Skeletal muscle tissue (tissue), 4 donors: ENCODE data around the gene TMEM233. TPM values are rescaled to one million over a fixed set of nuclear protein-coding genes. Genes with fewer than 3 reads are reported as not detected.
"Not testable (repeated sequence)": the region's sequence is repeated elsewhere in the genome, so short reads cannot be mapped to it uniquely, and the experiment has no call there.

Experiments
- H3K27ac ChIP-seq: one replicate; pipeline ENCODE4 v1.7.0; 2013; ENCODE audit warnings: mild to moderate bottlenecking, low read depth, low read length, inconsistent platforms
- H3K27me3 ChIP-seq, 3 donors: one replicate each; pipeline ENCODE4 v1.7.0; 2013; ENCODE audit warnings: low read length in 3 of 3; ENCODE audit not compliant: control insufficient read depth in 3 of 3, insufficient read depth in 3 of 3
- H3K36me3 ChIP-seq, 3 donors: one replicate each; pipeline ENCODE4 v1.7.0; 2013; ENCODE audit warnings: low read length in 3 of 3; ENCODE audit not compliant: control insufficient read depth in 3 of 3, insufficient read depth in 3 of 3
- H3K4me1 ChIP-seq, 3 donors: one replicate each; pipeline ENCODE4 v1.7.0; 2013; ENCODE audit warnings: low read length in 3 of 3, mild to moderate bottlenecking in 3 of 3; ENCODE audit not compliant: control insufficient read depth in 3 of 3, insufficient read depth in 3 of 3
- H3K4me3 ChIP-seq, 3 donors: one replicate each; pipeline ENCODE4 v1.7.0; 2013; ENCODE audit warnings: low read length in 3 of 3
- H3K9ac ChIP-seq, 3 donors: one replicate each; pipeline ENCODE4 v1.7.0; 2013; ENCODE audit warnings: low read length in 3 of 3, mild to moderate bottlenecking in 3 of 3, moderate library complexity in 2 of 3, low read depth in 1 of 3
- H3K9me3 ChIP-seq, 3 donors: one replicate each; pipeline ENCODE4 v1.7.0; 2013; ENCODE audit warnings: low read length in 3 of 3; ENCODE audit not compliant: control insufficient read depth in 3 of 3
- total RNA-seq: library from RNA; depleted of rRNA; stranded (reverse); fragments of >200 nt; gene quantifications from one replicate; pipeline ENCODE4 v1.2.3, GENCODE V29; 2014
- donor health status: Osteomylitis.

Gene TMEM233
- total RNA-seq, 1 donor from 2014 or later: 1.0 TPM

DNA sequence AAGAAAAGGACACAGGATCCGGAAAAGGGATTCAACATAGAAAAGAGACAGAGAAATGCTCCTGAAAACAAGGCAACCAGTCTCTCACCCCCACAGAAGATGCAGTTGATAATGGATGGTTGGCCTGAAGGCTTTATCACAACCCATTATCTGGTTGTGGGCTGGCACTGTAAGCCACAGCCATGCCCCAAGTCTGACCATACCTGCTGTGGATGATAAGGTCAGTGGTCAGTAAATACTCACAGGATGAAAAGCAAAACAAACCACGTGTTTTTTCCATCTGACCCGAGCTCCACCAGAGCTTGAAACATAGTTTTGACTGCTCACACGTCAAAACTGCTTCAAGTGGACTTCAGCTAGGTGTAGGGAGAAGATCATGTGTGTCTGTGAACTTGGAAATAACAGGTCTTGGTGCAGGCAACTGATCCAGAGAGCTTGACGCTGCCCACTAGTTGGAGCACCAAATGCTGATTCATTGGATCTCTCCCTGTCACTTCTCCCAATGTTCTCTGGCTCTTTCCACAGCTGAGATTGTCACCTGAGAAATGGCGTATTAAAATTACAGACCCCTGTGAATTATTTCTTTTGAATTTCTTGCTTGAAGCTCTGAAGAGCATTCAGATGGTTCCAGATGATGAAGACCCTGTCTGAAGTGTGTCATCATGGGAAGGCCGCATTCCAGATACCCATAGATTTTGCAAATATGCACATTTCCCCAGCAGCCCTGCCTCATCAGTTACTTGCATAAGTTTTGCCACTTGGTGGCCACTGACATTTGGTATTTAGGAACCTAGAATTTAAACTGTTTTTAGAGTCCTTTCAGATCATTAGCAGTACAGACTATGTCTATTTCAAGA lies 8.5 kb downstream of the TMEM233 start:
- Histone ChIP-seq H3K4me3 (peak overlapping the region in 1 of 3 donors; percentile 17), H3K9ac (peak overlapping the region in 1 of 3 donors; percentile 38), H3K27ac (peak overlapping the region; percentile 43), H3K27me3 (no peaks in the 10 kb centered on the region), H3K4me1 (peaks cover 21 to 44% (median 29%) of the 10 kb centered on the region in 3 donors), H3K36me3 (peaks cover 0 to 4% (median 0%) of the 10 kb centered on the region in 3 donors), H3K9me3 (no peaks in the 10 kb centered on the region)

DNA sequence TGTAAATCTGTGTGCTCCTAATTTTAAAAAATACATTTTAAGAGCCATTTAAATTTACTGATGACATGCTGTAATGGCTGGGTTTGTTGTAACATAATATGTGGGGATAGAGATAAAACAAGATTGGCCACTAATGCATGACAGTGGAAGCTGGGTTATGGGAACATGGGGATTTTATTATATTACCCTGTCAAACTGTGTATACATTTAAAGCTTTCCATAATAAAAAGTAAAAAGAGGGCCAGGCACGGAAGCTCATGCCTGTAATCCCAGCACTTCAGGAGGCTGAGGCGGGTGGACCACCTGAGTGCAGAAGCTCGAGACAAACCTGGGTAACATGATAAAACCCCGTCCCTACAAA lies 9.1 kb downstream of the TMEM233 start:
- Histone ChIP-seq H3K36me3 (peaks cover 0 to 3% (median 0%) of the 10 kb centered on the region in 3 donors), H3K9me3 (no peaks in the 10 kb centered on the region), H3K4me3 (no peak overlapping the region), H3K27ac (peak overlapping the region; percentile 43), H3K4me1 (peaks cover 19 to 38% (median 25%) of the 10 kb centered on the region in 3 donors), H3K9ac (peak overlapping the region in 1 of 3 donors; percentile 38), H3K27me3 (no peaks in the 10 kb centered on the region)

DNA sequence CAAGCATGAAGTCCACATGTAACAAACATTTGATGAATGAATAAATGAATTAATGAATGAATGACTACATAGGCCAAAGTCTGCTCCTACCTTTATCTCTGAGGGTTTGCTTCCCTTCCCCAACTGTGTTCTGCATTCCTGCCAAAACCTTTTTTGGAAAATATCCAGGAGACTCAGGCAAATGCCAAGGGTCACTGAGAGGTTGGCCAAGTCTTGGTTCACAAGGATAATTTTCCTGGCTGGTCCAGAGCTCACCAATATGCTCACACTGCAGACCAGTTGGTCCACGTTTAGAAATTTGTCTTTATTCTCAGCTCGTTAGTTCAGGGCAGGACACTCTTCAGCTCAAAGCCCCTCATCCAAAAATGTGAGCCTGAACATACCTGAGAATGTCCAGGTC lies 10.2 kb downstream of the TMEM233 start:
- Histone ChIP-seq H3K4me3 (no peak overlapping the region), H3K36me3 (no peaks in the 10 kb centered on the region), H3K9me3 (no peaks in the 10 kb centered on the region), H3K4me1 (peaks cover 19 to 30% (median 25%) of the 10 kb centered on the region in 3 donors), H3K27me3 (no peaks in the 10 kb centered on the region), H3K9ac (no peak overlapping the region), H3K27ac (no peak overlapping the region)

DNA sequence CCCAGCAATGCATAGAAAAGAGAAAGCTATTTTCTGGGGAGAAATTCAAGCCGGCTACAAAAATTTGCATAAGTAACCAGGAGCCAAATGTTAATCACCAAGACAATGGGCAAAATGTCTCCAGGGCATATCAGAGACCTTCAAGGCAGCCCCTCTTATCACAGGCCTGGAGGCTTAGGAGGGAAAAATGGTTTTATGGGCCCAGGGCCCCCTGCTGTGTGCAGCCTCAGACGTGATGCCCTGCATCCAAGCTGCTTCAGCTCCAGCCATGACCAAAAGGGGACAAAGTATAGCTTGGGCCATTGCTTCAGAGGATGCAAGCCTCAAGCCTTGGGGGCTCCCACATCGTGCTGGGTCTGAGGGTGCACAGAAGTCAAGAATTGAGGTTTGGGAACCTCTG lies 15.8 kb downstream of the TMEM233 start:
- Histone ChIP-seq H3K36me3 (peaks cover 0 to 2% (median 0%) of the 10 kb centered on the region in 3 donors), H3K4me3 (no peak overlapping the region), H3K4me1 (peaks cover 4 to 13% (median 7%) of the 10 kb centered on the region in 3 donors), H3K9me3 (no peaks in the 10 kb centered on the region), H3K27me3 (no peaks in the 10 kb centered on the region), H3K9ac (no peak overlapping the region), H3K27ac (no peak overlapping the region)

DNA sequence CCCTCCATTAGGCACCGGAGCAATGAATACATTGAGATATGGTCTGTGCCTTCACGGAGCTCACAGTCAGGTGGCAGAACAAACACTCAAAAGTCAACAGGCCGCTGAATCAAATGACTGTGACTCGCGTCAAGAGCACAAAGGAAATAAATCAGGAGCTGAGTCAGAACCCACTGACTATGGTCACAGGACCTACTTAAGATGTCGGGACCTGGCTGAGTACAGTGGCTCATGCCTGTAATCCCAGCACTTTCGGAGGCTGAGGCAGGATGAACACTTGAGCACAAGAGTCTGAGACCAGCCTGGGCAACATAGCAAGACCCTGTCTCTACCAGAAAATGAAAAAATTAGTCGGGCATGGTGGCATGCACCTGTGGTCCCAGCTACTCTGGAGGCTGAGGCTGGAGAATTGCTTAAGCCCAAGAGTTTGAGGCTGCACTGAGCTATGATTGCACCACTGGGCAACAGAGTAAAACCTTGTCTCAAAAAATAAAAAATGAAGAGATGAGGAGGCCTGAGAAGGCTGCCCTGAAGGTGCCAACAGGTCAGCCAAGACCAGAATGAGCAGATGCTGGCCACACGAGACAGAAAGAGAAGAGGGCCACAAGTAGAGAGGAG lies 19.9 kb downstream of the TMEM233 start:
- no peak overlapping the region for H3K4me3 ChIP-seq
- peaks cover 5 to 35% (median 13%) of the 10 kb centered on the region in 3 donors for H3K4me1 ChIP-seq
- H3K27me3 ChIP-seq: no peaks in the 10 kb centered on the region
- peak overlapping the region; percentile 68 for H3K27ac ChIP-seq
- H3K9ac ChIP-seq: no peak overlapping the region
- H3K36me3 ChIP-seq: peaks cover 0 to 2% (median 0%) of the 10 kb centered on the region in 3 donors
- no peaks in the 10 kb centered on the region for H3K9me3 ChIP-seq

DNA sequence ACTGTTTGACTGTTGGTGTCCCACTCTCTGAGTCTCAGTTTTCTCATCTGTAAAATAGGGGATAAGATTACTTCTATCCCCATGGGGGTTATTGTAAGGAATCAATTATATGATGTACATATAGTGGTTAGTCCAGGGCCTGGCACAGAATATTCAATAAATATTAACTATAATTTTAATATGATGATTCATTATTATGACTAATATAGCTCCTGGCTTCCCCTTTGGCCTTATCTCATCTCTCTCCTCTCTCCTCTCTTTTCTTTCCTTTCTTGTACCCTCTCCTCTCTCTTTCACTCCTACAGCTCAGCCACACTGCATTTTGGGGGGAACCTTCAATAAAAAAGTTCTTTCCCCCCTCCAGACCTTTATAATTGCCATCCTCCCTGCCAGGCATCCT lies 21.1 kb downstream of the TMEM233 start:
- H3K4me1 ChIP-seq: peaks cover 5 to 42% (median 13%) of the 10 kb centered on the region in 3 donors
- H3K27ac ChIP-seq: peak overlapping the region; percentile 77

DNA sequence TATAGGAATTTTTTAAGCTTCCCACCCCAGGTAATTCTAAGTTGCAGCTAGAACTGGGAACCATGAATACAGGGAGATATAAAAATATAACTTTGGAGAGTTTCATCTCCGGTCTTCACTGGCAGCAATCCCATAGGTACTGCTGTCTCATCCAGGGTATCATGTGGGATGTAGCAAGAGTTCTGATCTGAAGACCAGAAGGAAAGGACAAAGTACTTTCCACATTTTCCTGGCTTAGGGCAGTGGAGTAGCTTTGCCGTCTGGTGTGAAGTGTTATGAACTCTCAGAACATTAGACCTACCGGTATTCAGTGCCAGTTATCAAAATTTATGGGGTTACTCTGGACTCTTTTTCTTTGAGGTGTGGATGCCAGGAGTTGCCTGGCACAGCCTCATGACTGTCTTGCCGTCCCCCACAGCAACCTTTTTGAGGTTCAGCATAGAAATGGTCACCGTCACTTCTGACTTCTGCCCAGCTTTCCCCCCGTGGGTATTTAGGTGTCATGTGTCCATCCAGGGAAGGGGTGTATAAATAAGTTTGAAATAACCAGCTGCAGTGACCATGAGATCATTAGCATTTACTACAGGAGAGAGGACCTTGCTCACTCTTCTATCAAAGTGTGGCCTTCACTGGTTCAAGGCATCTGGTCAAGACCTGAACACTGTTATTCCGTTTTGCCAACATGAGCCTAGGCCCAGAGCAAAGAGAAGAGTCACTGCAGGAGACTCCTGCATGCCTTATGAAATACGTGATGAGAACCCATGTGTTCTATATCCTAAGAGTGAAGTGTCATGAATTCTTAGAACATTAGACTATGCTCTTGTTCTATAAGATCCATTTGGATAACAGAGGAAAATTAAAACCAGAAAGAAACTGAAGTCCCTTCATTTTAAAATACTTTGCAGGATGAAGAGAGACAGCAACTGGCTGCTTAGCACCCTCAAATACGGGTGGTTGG lies 22.2 kb downstream of the TMEM233 start:
- peak overlapping the region in 2 of 3 donors; percentile 4 to 28 for H3K4me3 ChIP-seq
- peaks cover 3 to 33% (median 13%) of the 10 kb centered on the region in 3 donors for H3K4me1 ChIP-seq
- no peaks in the 10 kb centered on the region for H3K27me3 ChIP-seq
- H3K9me3 ChIP-seq: no peaks in the 10 kb centered on the region
- peak overlapping the region; percentile 77 for H3K27ac ChIP-seq
- H3K36me3 ChIP-seq: no peaks in the 10 kb centered on the region
- no peak overlapping the region for H3K9ac ChIP-seq

More for the DNA sequence above, 21.1 kb downstream of the TMEM233 start:
- H3K9ac ChIP-seq: no peak overlapping the region
- no peaks in the 10 kb centered on the region for H3K9me3 ChIP-seq
- H3K4me3 ChIP-seq: no peak overlapping the region
- no peaks in the 10 kb centered on the region for H3K36me3 ChIP-seq
- H3K27me3 ChIP-seq: no peaks in the 10 kb centered on the region

DNA sequence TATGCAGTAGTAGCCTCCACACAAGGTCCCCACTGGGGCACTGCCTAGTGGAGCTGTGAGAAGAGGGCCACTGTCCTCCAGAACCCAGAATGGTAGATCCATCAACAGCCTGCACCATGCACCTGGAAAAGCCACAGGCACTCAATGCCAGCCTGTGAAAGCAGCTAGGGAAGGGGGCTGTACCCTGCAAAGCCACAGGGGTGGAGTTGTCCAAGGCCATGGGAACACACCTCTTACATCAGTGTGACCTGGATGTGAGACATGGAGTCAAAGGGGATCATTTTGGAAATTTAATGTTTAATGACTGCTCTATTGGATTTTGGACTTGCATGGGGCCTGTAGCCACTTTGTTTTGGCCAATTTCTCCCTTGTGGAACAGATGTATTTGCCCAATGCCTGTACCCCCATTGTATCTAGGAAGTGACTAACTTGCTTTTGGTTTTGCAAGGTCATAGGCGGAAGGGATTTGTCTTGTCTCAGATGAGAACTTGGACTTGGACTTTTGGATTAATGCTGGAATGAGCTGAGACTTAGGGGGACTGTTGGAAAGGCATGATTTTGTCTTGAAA lies 24.8 kb downstream of the TMEM233 start:
- not testable (repeated sequence) for H3K27me3 ChIP-seq, H3K36me3 ChIP-seq, H3K9me3 ChIP-seq, H3K4me3 ChIP-seq, H3K27ac ChIP-seq, H3K9ac ChIP-seq
- peaks cover 3 to 34% (median 13%) of the 10 kb centered on the region in 3 donors for H3K4me1 ChIP-seq

DNA sequence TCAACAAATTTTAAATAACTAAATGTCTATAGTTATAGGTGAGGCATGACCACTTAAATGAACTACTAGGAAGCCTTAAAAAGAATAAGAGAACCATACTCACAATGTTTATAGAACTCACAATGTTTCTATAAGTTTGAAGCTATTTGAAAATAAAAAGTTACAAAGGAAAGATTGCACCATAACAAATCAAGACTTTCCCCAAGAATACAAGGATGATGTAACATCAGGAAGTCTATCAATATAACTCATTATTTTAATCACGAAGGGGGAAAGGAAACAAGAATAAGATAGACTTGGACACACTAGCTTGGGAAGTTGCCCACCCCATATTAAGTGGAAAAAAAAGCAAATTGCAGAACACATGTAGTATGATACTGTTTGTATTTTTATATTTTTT lies 26.9 kb downstream of the TMEM233 start:
- Histone ChIP-seq H3K9ac (no peak overlapping the region), H3K27ac (no peak overlapping the region), H3K4me1 (peaks cover 3 to 29% (median 10%) of the 10 kb centered on the region in 3 donors), H3K27me3 (no peaks in the 10 kb centered on the region), H3K4me3 (no peak overlapping the region), H3K36me3 (peaks cover 0 to 3% (median 0%) of the 10 kb centered on the region in 3 donors), H3K9me3 (no peaks in the 10 kb centered on the region)
